IMR-90 (cell line): ENCODE measurements around the gene DALRD3. TPM values are rescaled to one million over a fixed set of nuclear protein-coding genes. Genes with fewer than 3 reads are reported as not detected.

ENCODE experiments used
- ATAC-seq: fragments of 200-7000 bp; cut with Tn5 transposase; 2 replicates; pipeline ENCODE4 v1.9.1; 2020; ENCODE audit warnings: low read depth, mild to moderate bottlenecking, moderate library complexity
- BruUV-seq: library from RNA; stranded (reverse); fragments of 400-500 nt; replicated peaks from 2 replicates; lab custom pipeline; 2021; lab: Mats Ljungman, UMichigan
- CTCF ChIA-PET: fragments of 300-600 bp; formaldehyde crosslinking; extraction: SDS; loops from one replicate; lab custom pipeline; 2021; ENCODE audit warnings: antibody characterized with exemption; lab: Yijun Ruan, JAX
- POLR2A ChIA-PET: fragments of 300-600 bp; sonication (Branson Sonifier 250); formaldehyde crosslinking; loops from one replicate; lab custom pipeline; 2022; ENCODE audit warnings: antibody characterized with exemption; ENCODE audit not compliant: unreplicated experiment; lab: Charles Lee
- DNase-seq: peaks from one replicate; pipeline ENCODE4 v3.0.0; 2013
- H2AFZ ChIP-seq: replicated peaks from 2 replicates; pipeline ENCODE3; 2013; ENCODE audit warnings: low read length, mild to moderate bottlenecking; ENCODE audit not compliant: poor library complexity
- H2AK5ac ChIP-seq: 2 replicates; pipeline ENCODE4 v1.6.1; 2013; ENCODE audit warnings: low read depth, low read length, inconsistent platforms
- H2AK9ac ChIP-seq: replicated peaks from 2 replicates; pipeline ENCODE3; 2013; ENCODE audit warnings: mild to moderate bottlenecking, low read depth, low read length, moderate library complexity; ENCODE audit not compliant: poor library complexity
- H2BK120ac ChIP-seq: 2 replicates; pipeline ENCODE4 v1.6.1; 2013; ENCODE audit warnings: low read depth, low read length, inconsistent platforms
- H2BK15ac ChIP-seq: 3 replicates; pipeline ENCODE4 v1.6.1; 2013; ENCODE audit warnings: low read depth, low read length, inconsistent platforms
- H2BK20ac ChIP-seq: 2 replicates; pipeline ENCODE4 v1.6.1; 2013; ENCODE audit warnings: low read depth, mild to moderate bottlenecking, inconsistent platforms, low read length, moderate library complexity
- H2BK5ac ChIP-seq: 2 replicates; pipeline ENCODE4 v1.6.1; 2013; ENCODE audit warnings: mild to moderate bottlenecking, low read depth, low read length, inconsistent platforms; ENCODE audit not compliant: poor library complexity, severe bottlenecking
- H3K14ac ChIP-seq: replicated peaks from 2 replicates; pipeline ENCODE4 v1.6.1; 2013; ENCODE audit warnings: low read depth, low read length, inconsistent platforms
- H3K18ac ChIP-seq: 2 replicates; pipeline ENCODE4 v1.6.1; 2013; ENCODE audit warnings: low read depth, low read length, control low read depth
- H3K23ac ChIP-seq: 2 replicates; pipeline ENCODE4 v1.6.1; 2013; ENCODE audit warnings: low read depth, low read length, inconsistent platforms
- H3K27ac ChIP-seq: 2 replicates; pipeline ENCODE4 v1.5.1; 2013; ENCODE audit warnings: mild to moderate bottlenecking, control low read depth, low read length; ENCODE audit not compliant: insufficient read depth
- H3K27me3 ChIP-seq: 2 replicates; pipeline ENCODE4 v1.6.1; 2013; ENCODE audit warnings: low read length; ENCODE audit not compliant: control insufficient read depth, insufficient read depth
- H3K36me3 ChIP-seq: 2 replicates; pipeline ENCODE4 v1.6.1; 2013; ENCODE audit warnings: low read length, mixed read lengths; ENCODE audit not compliant: control insufficient read depth, insufficient read depth
- H3K4ac ChIP-seq: 2 replicates; pipeline ENCODE4 v1.6.1; 2013; ENCODE audit warnings: low read depth, low read length, inconsistent platforms
- H3K4me1 ChIP-seq: 2 replicates; pipeline ENCODE4 v1.6.1; 2013; ENCODE audit warnings: low read length, mixed read lengths; ENCODE audit not compliant: control insufficient read depth, insufficient read depth
- H3K4me2 ChIP-seq: 2 replicates; pipeline ENCODE4 v1.6.1; 2013; ENCODE audit warnings: low read depth, mild to moderate bottlenecking, control low read depth, low read length, moderate library complexity
- H3K4me3 ChIP-seq: 2 replicates; pipeline ENCODE4 v1.5.1; 2013; ENCODE audit warnings: low read depth, mild to moderate bottlenecking, control low read depth, low read length, moderate library complexity; ENCODE audit not compliant: insufficient read depth
- H3K56ac ChIP-seq: 2 replicates; pipeline ENCODE4 v1.6.1; 2013; ENCODE audit warnings: low read length, inconsistent platforms; ENCODE audit not compliant: insufficient read depth; ENCODE audit errors: extremely low read depth
- H3K79me1 ChIP-seq, 2 experiments: 2 replicates each; pipeline ENCODE4 v1.6.1; 2013; ENCODE audit warnings: low read length in 2 of 2, inconsistent platforms in 1 of 2, low read depth in 1 of 2
- H3K9ac ChIP-seq: 2 replicates; pipeline ENCODE4 v1.6.1; 2013; ENCODE audit warnings: low read depth, low read length, control low read depth
- H3K9me1 ChIP-seq: 2 replicates; pipeline ENCODE4 v1.6.1; 2013; ENCODE audit warnings: low read length, inconsistent platforms; ENCODE audit not compliant: insufficient read depth
- H3K9me3 ChIP-seq: 2 replicates; pipeline ENCODE4 v1.6.1; 2013; ENCODE audit warnings: low read length; ENCODE audit not compliant: control insufficient read depth, insufficient read depth
- H4K20me1 ChIP-seq: 2 replicates; pipeline ENCODE4 v1.6.1; 2013; ENCODE audit warnings: low read length, inconsistent platforms; ENCODE audit not compliant: insufficient read depth
- H4K5ac ChIP-seq: 2 replicates; pipeline ENCODE4 v1.6.1; 2013; ENCODE audit warnings: mild to moderate bottlenecking, low read depth, low read length, control low read depth
- H4K8ac ChIP-seq, 2 experiments: 2 replicates each; pipeline ENCODE4 v1.6.1; 2013; ENCODE audit warnings: low read depth in 2 of 2, low read length in 2 of 2, control low read depth in 1 of 2, inconsistent platforms in 1 of 2
- H4K91ac ChIP-seq: 2 replicates; pipeline ENCODE4 v1.6.1; 2013; ENCODE audit warnings: low read depth, low read length, inconsistent platforms; ENCODE audit not compliant: insufficient read depth
- ELK1 ChIP-seq: fragments of 150-350 bp; IDR thresholded peaks from 2 replicates; pipeline ENCODE4 v1.6.1; 2016; ENCODE audit warnings: low read depth, mild to moderate bottlenecking, low read length, moderate library complexity, borderline replicate concordance
- RCOR1 ChIP-seq: IDR thresholded peaks from 2 replicates; pipeline ENCODE4 v1.6.1; 2012; ENCODE audit warnings: mild to moderate bottlenecking, low read length, improper control_type of control experiment; ENCODE audit not compliant: insufficient replicate concordance
- WGBS, 2 experiments: methylation state at CpG; one replicate each; pipeline versions ENCODE4 v1.1.5 to v1.1.7; 2013; ENCODE audit warnings: missing lambda C conversion rate in 2 of 2; ENCODE audit not compliant: insufficient read length in 1 of 2; ENCODE audit errors: extremely low coverage in 2 of 2; 5-methylcytosine and 5-hydroxymethylcytosine counted together
- dilution Hi-C: fragments of 300-500 bp; cut with HindIII; formaldehyde crosslinking; loops from one replicate; pipeline ENCODE4 v1.14.3; 2018; ENCODE audit warnings: low sequenced_read_pairs; ENCODE audit not compliant: unreplicated experiment
- in situ Hi-C: fragments of 300-500 bp; cut with MboI; formaldehyde crosslinking; loops from 3 replicates; pipeline ENCODE4 v1.14.3; 2019; ENCODE audit warnings: low sequenced_read_pairs, inconsistent platforms, mixed read lengths
- intact Hi-C: fragments of 100-400 bp; cut with micrococcal nuclease; formaldehyde crosslinking; loops from 2 replicates; pipeline ENCODE4 v1.10.0; 2022
- polyA plus RNA-seq, 3 experiments: library from polyadenylated mRNA; depleted of rRNA; stranded (reverse); fragments of >200 nt; gene quantifications; 2 replicates each; pipeline ENCODE4 v1.2.3, GENCODE V29; 2012; ENCODE audit warnings: low replicate concordance in 1 of 3
- total RNA-seq: library from RNA; depleted of rRNA; stranded (reverse); fragments of >200 nt; gene quantifications from 2 replicates; pipeline ENCODE4 v1.2.3, GENCODE V29; 2012
- TF ChIP-seq, protein P1 (sequence below): fragments of 150-350 bp; IDR thresholded peaks from 2 replicates; pipeline ENCODE4 v1.6.1; 2017; ENCODE audit warnings: mild to moderate bottlenecking, antibody characterized with exemption, low read length, low read depth

DALRD3 gene
- total and polyA plus RNA-seq, 2 of the 4 experiments (the other 2 are of a cell fraction) = 27.8 to 42.2 TPM

GRCh38 chr3:49027634-49028033 lies 9.3 kb upstream of the DALRD3 start:
- Histone ChIP-seq H4K91ac (no peak overlapping the region), H3K9ac (no peak overlapping the region), H2BK15ac (no peak overlapping the region), H3K79me1 (peaks cover 33 to 69% of the 10 kb centered on the region in 2 experiments), H3K27me3 (no peaks in the 10 kb centered on the region), H3K18ac (no peak overlapping the region), H2BK20ac (no peak overlapping the region), H2AFZ (no peak overlapping the region), H3K36me3 (peaks cover 59% of the 10 kb centered on the region), H4K5ac (no peak overlapping the region), H3K9me3 (no peaks in the 10 kb centered on the region), H4K8ac (peak overlapping the region in 1 of 2 experiments; percentile 6; a peak in 1 of 4 replicates), H2BK5ac (no peak overlapping the region), H3K4me2 (no peak overlapping the region), H3K9me1 (peaks cover 32% of the 10 kb centered on the region), H3K14ac (no peak overlapping the region), H2AK9ac (peak overlapping the region; percentile 11), H3K4me3 (no peak overlapping the region), H3K4me1 (peaks cover 5% of the 10 kb centered on the region), H3K56ac (no peak overlapping the region), H2AK5ac (peak overlapping the region; percentile 12), H3K27ac (no peak overlapping the region), H2BK120ac (no peak overlapping the region), H3K4ac (no peak overlapping the region), H3K23ac (0 out of 2 replicates have a peak overlapping the region, but pooled peaks have one; percentile 20), H4K20me1 (peaks cover 16% of the 10 kb centered on the region)
- dilution Hi-C loops (no loop called here), in situ Hi-C loops (no loop called here), intact Hi-C loops (no loop called here)
- ATAC-seq (no peak), DNase-seq (no peak)
- ChIA-PET CTCF (no interaction called here), POLR2A (no interaction called here)
- TF ChIP-seq, protein P1, sequence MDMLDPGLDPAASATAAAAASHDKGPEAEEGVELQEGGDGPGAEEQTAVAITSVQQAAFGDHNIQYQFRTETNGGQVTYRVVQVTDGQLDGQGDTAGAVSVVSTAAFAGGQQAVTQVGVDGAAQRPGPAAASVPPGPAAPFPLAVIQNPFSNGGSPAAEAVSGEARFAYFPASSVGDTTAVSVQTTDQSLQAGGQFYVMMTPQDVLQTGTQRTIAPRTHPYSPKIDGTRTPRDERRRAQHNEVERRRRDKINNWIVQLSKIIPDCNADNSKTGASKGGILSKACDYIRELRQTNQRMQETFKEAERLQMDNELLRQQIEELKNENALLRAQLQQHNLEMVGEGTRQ = no peak
- TF ChIP-seq ELK1 (no peak), RCOR1 (no peak)
- BruUV-seq = no TSS peak
- WGBS, 2 experiments = 100% methylated on average over 3 of the region's 9 CpGs; no CpG with 5 or more reads in 1 of the 2 experiments
